SK-N-MC (cell line): ENCODE measurements around the gene ITPR3.
"Not testable (repeated sequence)": the region's sequence is repeated elsewhere in the genome, so short reads cannot be mapped to it uniquely, and the experiment has no call there.

Experiments
- DNase-seq: peaks from one replicate; pipeline ENCODE4 v3.0.0-alpha.2; 2011; ENCODE audit warnings: low read depth, low spot score
- H3K27ac ChIP-seq: fragments of 200-600 bp; sonication (generic); 2 replicates; pipeline ENCODE4 v1.5.1; 2016; ENCODE audit warnings: mixed run types
- H3K36me3 ChIP-seq: fragments of 200-600 bp; sonication (generic); 2 replicates; pipeline ENCODE4 v1.6.1; 2017; ENCODE audit warnings: antibody characterized with exemption, low read length, mixed read lengths; ENCODE audit not compliant: insufficient read depth
- H3K4me3 ChIP-seq: fragments of 200-600 bp; sonication (generic); 2 replicates; pipeline ENCODE4 v1.5.1; 2016
- H3K9ac ChIP-seq: fragments of 200-600 bp; sonication (generic); 2 replicates; pipeline ENCODE4 v1.8.0; 2017; ENCODE audit warnings: mixed run types, mixed read lengths; ENCODE audit not compliant: insufficient read length
- H3K9me3 ChIP-seq: fragments of 200-600 bp; sonication (generic); 2 replicates; pipeline ENCODE4 v1.6.1; 2017; ENCODE audit warnings: low read depth, mild to moderate bottlenecking, antibody characterized with exemption, low read length, moderate library complexity, mixed read lengths
- EZH2 ChIP-seq: fragments of 200-600 bp; sonication (generic); IDR thresholded peaks from one replicate; pipeline ENCODE4 v1.6.1; 2017; ENCODE audit warnings: antibody characterized with exemption
- FOXP2 ChIP-seq: optimal IDR thresholded peaks from 2 replicates; pipeline ENCODE3; 2011; ENCODE audit warnings: mild to moderate bottlenecking, moderate library complexity; ENCODE audit not compliant: insufficient read depth; ENCODE audit errors: extremely low read length, control extremely low read depth
- POLR2AphosphoS5 ChIP-seq: IDR thresholded peaks from 2 replicates; pipeline ENCODE4 v1.6.1; 2012; ENCODE audit warnings: mild to moderate bottlenecking, low read depth, low read length, borderline replicate concordance

The ITPR3 gene

GRCh38 chr6:33595001-33595846 is 25.9 kb upstream of the ITPR3 start:
- no peak for TF ChIP-seq FOXP2
- TF ChIP-seq EZH2: no peak
- TF ChIP-seq POLR2AphosphoS5: no peak
- Histone ChIP-seq H3K4me3 (no peak overlapping the region), H3K9ac (no peak overlapping the region), H3K9me3 (no peaks in the 10 kb centered on the region), H3K27ac (no peak overlapping the region), H3K36me3 (no peaks in the 10 kb centered on the region)
- DNase-seq: no peak

- not testable (repeated sequence) for H3K27ac ChIP-seq
Observed at GRCh38 chr6:33596894-33597293, 24.2 kb upstream of the ITPR3 start.

DNA sequence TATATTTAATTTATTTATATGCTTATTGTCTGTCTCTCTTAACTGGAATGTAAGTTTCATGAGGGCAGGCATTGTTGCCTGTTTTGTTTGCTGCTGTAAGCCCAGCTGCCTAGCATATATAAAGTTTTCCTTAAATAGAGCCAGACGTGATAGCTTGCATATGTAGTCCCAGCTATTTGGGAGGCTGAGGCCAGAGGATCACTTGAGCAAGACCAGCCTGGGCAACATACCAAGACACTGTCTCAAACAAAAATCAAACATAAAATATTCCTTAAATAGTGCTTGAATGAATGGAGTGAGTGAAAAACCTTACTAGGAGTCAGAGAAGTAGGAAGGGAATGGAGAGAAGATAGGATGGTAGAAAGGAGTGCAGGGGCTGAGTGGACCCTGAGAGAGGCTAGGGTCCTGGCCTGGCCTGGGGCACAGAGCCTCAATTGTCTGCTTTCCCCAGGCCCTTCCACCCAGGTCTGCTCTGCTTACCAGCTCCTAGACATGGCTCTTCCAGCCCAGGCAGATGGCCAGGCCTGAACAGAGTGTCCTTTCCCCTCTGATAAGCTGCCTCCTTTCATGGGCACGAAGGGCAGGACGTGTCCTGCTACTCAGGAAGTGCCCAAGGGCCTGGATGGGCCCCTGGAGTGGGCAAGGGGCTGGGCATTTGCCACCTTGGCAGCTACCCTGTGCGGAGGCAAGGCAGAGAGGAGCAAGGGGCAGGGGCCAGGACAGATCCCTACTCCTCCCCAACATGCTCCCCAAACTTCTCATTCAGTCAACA is 23.4 kb upstream of the ITPR3 start:
- no peaks in the 10 kb centered on the region for H3K9me3 ChIP-seq
- no peak overlapping the region for H3K27ac ChIP-seq
- no peak overlapping the region for H3K4me3 ChIP-seq
- TF ChIP-seq POLR2AphosphoS5 (no peak), EZH2 (no peak), FOXP2 (no peak)
- H3K9ac ChIP-seq: no peak overlapping the region
- DNase-seq: no peak
- no peaks in the 10 kb centered on the region for H3K36me3 ChIP-seq

More at GRCh38 chr6:33596894-33597293, 24.2 kb upstream of the ITPR3 start:
- not testable (repeated sequence) for DNase-seq, H3K9ac ChIP-seq, H3K4me3 ChIP-seq, H3K36me3 ChIP-seq, H3K9me3 ChIP-seq

DNA sequence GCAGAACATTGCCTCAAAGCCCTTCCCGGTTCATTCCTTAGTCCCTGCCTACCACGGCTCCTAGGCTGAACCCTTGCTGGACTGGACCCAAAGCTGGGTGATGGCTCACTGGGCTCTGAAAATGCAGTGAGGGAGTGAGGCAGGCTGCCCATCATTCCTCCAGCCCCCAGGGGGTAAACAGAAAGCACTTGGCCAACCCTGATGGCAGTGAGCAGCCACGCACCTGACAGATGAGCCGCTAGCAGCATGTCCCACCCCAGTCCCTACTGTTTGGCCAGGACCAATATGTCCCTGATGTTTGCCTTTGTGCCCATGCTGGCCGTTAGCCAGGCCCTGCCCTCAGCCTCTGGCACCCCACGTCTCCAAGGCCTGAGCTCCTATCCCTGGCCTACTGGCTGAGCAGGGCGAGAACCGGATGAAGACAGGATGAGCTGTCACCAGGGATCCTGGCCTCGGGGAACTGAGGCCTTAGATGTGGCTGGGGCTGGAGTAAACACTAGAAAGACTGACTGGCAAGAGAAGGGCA is 21.6 kb upstream of the ITPR3 start:
- H3K27ac ChIP-seq: no peak overlapping the region

DNA sequence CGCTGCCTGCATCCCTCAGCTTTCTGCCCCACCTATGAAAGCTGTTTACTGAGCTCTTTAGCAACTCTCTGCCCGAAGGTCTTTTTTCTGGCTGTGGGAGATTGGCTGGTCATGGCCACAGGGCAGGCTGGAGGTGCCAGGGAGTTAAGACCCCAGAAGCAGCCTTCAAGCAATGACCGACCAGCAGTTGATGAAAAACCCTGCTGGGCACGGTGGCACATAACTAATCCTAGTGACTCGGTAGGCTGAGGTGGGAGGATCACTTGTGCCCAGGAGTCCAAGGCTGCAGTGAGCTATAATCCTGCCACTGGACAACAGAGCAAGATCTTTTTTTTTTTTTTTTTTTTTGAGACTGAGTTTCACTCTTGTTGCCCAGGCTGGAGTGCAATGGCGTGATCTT is 20.4 kb upstream of the ITPR3 start:
- H3K36me3 ChIP-seq: no peaks in the 10 kb centered on the region
- no peak overlapping the region for H3K27ac ChIP-seq
- TF ChIP-seq FOXP2: no peak
- no peak for TF ChIP-seq EZH2
- no peak for TF ChIP-seq POLR2AphosphoS5
- H3K9me3 ChIP-seq: no peaks in the 10 kb centered on the region
- H3K9ac ChIP-seq: no peak overlapping the region
- H3K4me3 ChIP-seq: no peak overlapping the region
- DNase-seq: no peak

More for the DNA sequence above, 21.6 kb upstream of the ITPR3 start:
- no peak overlapping the region for H3K9ac ChIP-seq
- H3K4me3 ChIP-seq: no peak overlapping the region
- no peak for DNase-seq
- no peaks in the 10 kb centered on the region for H3K9me3 ChIP-seq
- no peaks in the 10 kb centered on the region for H3K36me3 ChIP-seq
- TF ChIP-seq POLR2AphosphoS5 (no peak), FOXP2 (no peak), EZH2 (no peak)

- no peak for TF ChIP-seq EZH2
- TF ChIP-seq POLR2AphosphoS5: no peak
- TF ChIP-seq FOXP2: no peak
- no peak for DNase-seq
- Histone ChIP-seq H3K9ac (no peak overlapping the region), H3K9me3 (no peaks in the 10 kb centered on the region), H3K27ac (no peak overlapping the region), H3K36me3 (no peaks in the 10 kb centered on the region), H3K4me3 (no peak overlapping the region)
Observed at GRCh38 chr6:33602180-33602579, 18.9 kb upstream of the ITPR3 start.

GRCh38 chr6:33604941-33605854 is 15.9 kb upstream of the ITPR3 start:
- DNase-seq: no peak
- TF ChIP-seq FOXP2: no peak
- TF ChIP-seq EZH2: no peak
- no peak for TF ChIP-seq POLR2AphosphoS5
- H3K4me3 ChIP-seq: no peak overlapping the region
- no peak overlapping the region for H3K27ac ChIP-seq
- H3K9ac ChIP-seq: no peak overlapping the region
- no peaks in the 10 kb centered on the region for H3K36me3 ChIP-seq
- no peaks in the 10 kb centered on the region for H3K9me3 ChIP-seq

- no peak for TF ChIP-seq POLR2AphosphoS5
- no peak for TF ChIP-seq EZH2
- no peak for TF ChIP-seq FOXP2
- Histone ChIP-seq H3K4me3 (no peak overlapping the region), H3K9ac (no peak overlapping the region), H3K36me3 (no peaks in the 10 kb centered on the region), H3K27ac (no peak overlapping the region), H3K9me3 (no peaks in the 10 kb centered on the region)
- DNase-seq: no peak
Observed at GRCh38 chr6:33606642-33607041, 14.5 kb upstream of the ITPR3 start.
